ENCODE results near the gene KLHL29. TPM values are rescaled to one million over a fixed set of nuclear protein-coding genes. Genes with fewer than 3 reads are reported as not detected.
"Not testable (repeated sequence)": the region's sequence is repeated elsewhere in the genome, so short reads cannot be mapped to it uniquely, and the experiment has no call there.

KLHL29 gene
- total RNA-seq, 1 experiment from 2014 or later, result 16.7 TPM

DNA sequence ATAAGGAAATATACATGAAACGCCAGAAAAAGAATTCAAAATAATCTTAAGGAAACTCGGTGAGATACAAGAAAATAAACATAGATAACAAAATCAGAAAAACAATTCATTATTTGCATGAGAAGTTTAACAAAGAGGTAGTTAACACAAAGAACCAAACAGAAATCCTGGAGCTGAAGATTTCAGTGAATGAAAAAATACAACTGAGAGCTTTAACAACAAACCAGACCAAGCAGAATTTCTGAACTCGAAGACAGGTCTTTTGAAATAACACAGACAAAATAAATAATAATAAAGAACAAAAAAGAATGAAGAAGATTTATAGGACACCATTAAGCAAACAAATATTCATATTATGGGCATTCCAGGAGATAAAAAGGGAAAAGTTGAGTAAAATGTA lies 337.3 kb downstream of the KLHL29 start:
- Histone ChIP-seq H3K9me3 (ENCODE audit: control insufficient read depth in 1 of 2, insufficient read depth in 1 of 2, low read depth in 1 of 2, low read length in 2 of 2) (no peaks in the 10 kb centered on the region), H2AFZ (ENCODE audit: low read depth, low read length, poor library complexity, severe bottlenecking) (no peak overlapping the region), H3K9ac (ENCODE audit: low read length) (no peak overlapping the region), H3K79me2 (ENCODE audit: insufficient read depth, low read length) (no peaks in the 10 kb centered on the region), H3K4me1 (ENCODE audit: control insufficient read depth in 1 of 2, insufficient read depth in 2 of 2, low read length in 2 of 2) (no peaks in the 10 kb centered on the region), H3K36me3 (ENCODE audit: control insufficient read depth in 1 of 2, insufficient read depth in 2 of 2, low read length in 2 of 2) (no peaks in the 10 kb centered on the region), H3K27ac (ENCODE audit: low read depth, low read length) (no peak overlapping the region), H3K27me3 (ENCODE audit: insufficient read depth, low read length) (no peaks in the 10 kb centered on the region), H3K9me2 (ENCODE audit: insufficient read depth) (no peaks in the 10 kb centered on the region), H3K4me3 (replicated peaks in 1 of 2; ENCODE audit: low read depth in 1 of 2, low read length in 2 of 2) (no peak overlapping the region), H3K4me2 (ENCODE audit: low read length) (no peak overlapping the region), H4K20me1 (ENCODE audit: insufficient read depth) (no peaks in the 10 kb centered on the region)
- ChIA-PET POLR2A (no interaction called here), CTCF (no interaction called here), RAD21 (ENCODE audit: low non-redundant PET in 1 of 2, low total read pairs in 2 of 2, uncharacterized antibody in 2 of 2, unreplicated experiment in 2 of 2) (no interaction called here)
- no peak for TF ChIP-seq POLR2A (IDR thresholded peaks at IDR 0.05; ENCODE audit: borderline replicate concordance, extremely low read depth, insufficient read depth, insufficient read length)
- no peak for TF ChIP-seq ZFX (IDR thresholded peaks at IDR 0.05)
- no peak for TF ChIP-seq JUND (IDR thresholded peaks at IDR 0.05)
- TF ChIP-seq ZNF274 (IDR thresholded peaks at IDR 0.05; ENCODE audit: low read depth, low read length), result no peak
- TF ChIP-seq, protein P1, sequence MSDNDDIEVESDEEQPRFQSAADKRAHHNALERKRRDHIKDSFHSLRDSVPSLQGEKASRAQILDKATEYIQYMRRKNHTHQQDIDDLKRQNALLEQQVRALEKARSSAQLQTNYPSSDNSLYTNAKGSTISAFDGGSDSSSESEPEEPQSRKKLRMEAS (IDR thresholded peaks at IDR 0.05), result no peak
- no peak for TF ChIP-seq FOSL1 (IDR thresholded peaks at IDR 0.05; ENCODE audit: low read depth)
- TF ChIP-seq RAD21 (IDR thresholded peaks at IDR 0.05; ENCODE audit: low read depth), result no peak
- TF ChIP-seq POLR2AphosphoS5 (IDR thresholded peaks at IDR 0.05; ENCODE audit: low read depth, low read length), result no peak
- no peak for TF ChIP-seq ELF1 (IDR thresholded peaks at IDR 0.05; ENCODE audit: borderline replicate concordance, low read depth)
- no peak for TF ChIP-seq SIN3A (IDR thresholded peaks at IDR 0.05; ENCODE audit: low read depth)
- TF ChIP-seq EZH2 (IDR thresholded peaks at IDR 0.05), result no peak
- TF ChIP-seq, protein P2, sequence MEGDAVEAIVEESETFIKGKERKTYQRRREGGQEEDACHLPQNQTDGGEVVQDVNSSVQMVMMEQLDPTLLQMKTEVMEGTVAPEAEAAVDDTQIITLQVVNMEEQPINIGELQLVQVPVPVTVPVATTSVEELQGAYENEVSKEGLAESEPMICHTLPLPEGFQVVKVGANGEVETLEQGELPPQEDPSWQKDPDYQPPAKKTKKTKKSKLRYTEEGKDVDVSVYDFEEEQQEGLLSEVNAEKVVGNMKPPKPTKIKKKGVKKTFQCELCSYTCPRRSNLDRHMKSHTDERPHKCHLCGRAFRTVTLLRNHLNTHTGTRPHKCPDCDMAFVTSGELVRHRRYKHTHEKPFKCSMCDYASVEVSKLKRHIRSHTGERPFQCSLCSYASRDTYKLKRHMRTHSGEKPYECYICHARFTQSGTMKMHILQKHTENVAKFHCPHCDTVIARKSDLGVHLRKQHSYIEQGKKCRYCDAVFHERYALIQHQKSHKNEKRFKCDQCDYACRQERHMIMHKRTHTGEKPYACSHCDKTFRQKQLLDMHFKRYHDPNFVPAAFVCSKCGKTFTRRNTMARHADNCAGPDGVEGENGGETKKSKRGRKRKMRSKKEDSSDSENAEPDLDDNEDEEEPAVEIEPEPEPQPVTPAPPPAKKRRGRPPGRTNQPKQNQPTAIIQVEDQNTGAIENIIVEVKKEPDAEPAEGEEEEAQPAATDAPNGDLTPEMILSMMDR (IDR thresholded peaks at IDR 0.05 in 2 of 3, conservative IDR thresholded peaks at IDR 0.05 in 1 of 3; ENCODE audit: borderline replicate concordance in 1 of 3, insufficient read depth in 1 of 3, low read depth in 2 of 3, low read length in 2 of 3), result no peak
- TF ChIP-seq, protein P3, sequence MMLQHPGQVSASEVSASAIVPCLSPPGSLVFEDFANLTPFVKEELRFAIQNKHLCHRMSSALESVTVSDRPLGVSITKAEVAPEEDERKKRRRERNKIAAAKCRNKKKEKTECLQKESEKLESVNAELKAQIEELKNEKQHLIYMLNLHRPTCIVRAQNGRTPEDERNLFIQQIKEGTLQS (IDR thresholded peaks at IDR 0.05), result no peak
- TF ChIP-seq, protein P4, sequence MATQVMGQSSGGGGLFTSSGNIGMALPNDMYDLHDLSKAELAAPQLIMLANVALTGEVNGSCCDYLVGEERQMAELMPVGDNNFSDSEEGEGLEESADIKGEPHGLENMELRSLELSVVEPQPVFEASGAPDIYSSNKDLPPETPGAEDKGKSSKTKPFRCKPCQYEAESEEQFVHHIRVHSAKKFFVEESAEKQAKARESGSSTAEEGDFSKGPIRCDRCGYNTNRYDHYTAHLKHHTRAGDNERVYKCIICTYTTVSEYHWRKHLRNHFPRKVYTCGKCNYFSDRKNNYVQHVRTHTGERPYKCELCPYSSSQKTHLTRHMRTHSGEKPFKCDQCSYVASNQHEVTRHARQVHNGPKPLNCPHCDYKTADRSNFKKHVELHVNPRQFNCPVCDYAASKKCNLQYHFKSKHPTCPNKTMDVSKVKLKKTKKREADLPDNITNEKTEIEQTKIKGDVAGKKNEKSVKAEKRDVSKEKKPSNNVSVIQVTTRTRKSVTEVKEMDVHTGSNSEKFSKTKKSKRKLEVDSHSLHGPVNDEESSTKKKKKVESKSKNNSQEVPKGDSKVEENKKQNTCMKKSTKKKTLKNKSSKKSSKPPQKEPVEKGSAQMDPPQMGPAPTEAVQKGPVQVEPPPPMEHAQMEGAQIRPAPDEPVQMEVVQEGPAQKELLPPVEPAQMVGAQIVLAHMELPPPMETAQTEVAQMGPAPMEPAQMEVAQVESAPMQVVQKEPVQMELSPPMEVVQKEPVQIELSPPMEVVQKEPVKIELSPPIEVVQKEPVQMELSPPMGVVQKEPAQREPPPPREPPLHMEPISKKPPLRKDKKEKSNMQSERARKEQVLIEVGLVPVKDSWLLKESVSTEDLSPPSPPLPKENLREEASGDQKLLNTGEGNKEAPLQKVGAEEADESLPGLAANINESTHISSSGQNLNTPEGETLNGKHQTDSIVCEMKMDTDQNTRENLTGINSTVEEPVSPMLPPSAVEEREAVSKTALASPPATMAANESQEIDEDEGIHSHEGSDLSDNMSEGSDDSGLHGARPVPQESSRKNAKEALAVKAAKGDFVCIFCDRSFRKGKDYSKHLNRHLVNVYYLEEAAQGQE (IDR thresholded peaks at IDR 0.05; ENCODE audit: low read depth), result no peak
- ATAC-seq (no peak), DNase-seq (ENCODE audit: low read depth, low spot score) (no peak)
- no TSS peak for BruUV-seq (replicated peaks)
- intact Hi-C loops (cut with micrococcal nuclease), result no loop called here

DNA sequence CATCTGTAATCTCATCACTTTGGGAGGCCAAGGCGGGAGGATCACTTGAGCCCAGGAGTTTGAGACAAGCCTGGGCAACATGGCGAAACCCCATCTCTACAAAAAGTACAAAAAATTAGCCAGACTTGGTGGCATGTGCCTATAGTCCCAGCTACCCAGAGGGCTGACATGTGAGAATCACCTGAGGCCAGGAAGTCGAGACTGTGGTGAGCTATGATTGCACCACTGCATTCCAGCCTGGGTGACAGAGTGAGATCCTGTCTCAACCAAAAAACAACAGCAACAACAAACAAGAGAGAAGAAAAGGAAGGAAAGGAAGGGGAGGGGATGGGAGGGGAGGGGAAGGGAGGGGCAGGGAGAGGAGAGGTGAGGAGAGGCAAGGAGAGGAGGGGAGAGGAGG lies 338.1 kb downstream of the KLHL29 start:
- H3K9ac ChIP-seq (ENCODE audit: low read length); ATAC-seq; intact Hi-C loops (cut with micrococcal nuclease); H3K27me3 ChIP-seq (ENCODE audit: insufficient read depth, low read length); DNase-seq (ENCODE audit: low read depth, low spot score); POLR2A ChIA-PET; H4K20me1 ChIP-seq (ENCODE audit: insufficient read depth); H3K27ac ChIP-seq (ENCODE audit: low read depth, low read length); H3K79me2 ChIP-seq (ENCODE audit: insufficient read depth, low read length); H3K9me2 ChIP-seq (ENCODE audit: insufficient read depth); RAD21 ChIA-PET (ENCODE audit: low non-redundant PET in 1 of 2, low total read pairs in 2 of 2, uncharacterized antibody in 2 of 2, unreplicated experiment in 2 of 2); CTCF ChIA-PET; H2AFZ ChIP-seq (ENCODE audit: low read depth, low read length, poor library complexity, severe bottlenecking); H3K4me3 ChIP-seq (replicated peaks in 1 of 2; ENCODE audit: low read depth in 1 of 2, low read length in 2 of 2); H3K9me3 ChIP-seq (ENCODE audit: control insufficient read depth in 1 of 2, insufficient read depth in 1 of 2, low read depth in 1 of 2, low read length in 2 of 2); BruUV-seq (replicated peaks); H3K36me3 ChIP-seq (ENCODE audit: control insufficient read depth in 1 of 2, insufficient read depth in 2 of 2, low read length in 2 of 2); H3K4me1 ChIP-seq (ENCODE audit: control insufficient read depth in 1 of 2, insufficient read depth in 2 of 2, low read length in 2 of 2); H3K4me2 ChIP-seq (ENCODE audit: low read length): not testable (repeated sequence)
